A549 (cell line): Measurements from ENCODE around the gene TTC28. TPM values are rescaled to one million over a fixed set of nuclear protein-coding genes. Genes with fewer than 3 reads are reported as not detected.
"Not testable (repeated sequence)": the region's sequence is repeated elsewhere in the genome, so short reads cannot be mapped to it uniquely, and the experiment has no call there.

Source experiments
- ATAC-seq, 2 experiments: fragments of 200-7000 bp in 1 of 2; fragments of >200 bp in 1 of 2; cut with Nextera tagmentation in 1 of 2; cut with Tn5 transposase in 1 of 2; 3 replicates each; pipeline versions ENCODE4 v1.8.0 to v1.9.1; 2018 to 2020; ENCODE audit warnings: mild to moderate bottlenecking in 1 of 2, moderate library complexity in 1 of 2
- CTCF ChIA-PET: fragments of 300-600 bp; sonication (Branson Sonifier 250); formaldehyde crosslinking; extraction: SDS; loops from one replicate; lab custom pipeline; 2021; ENCODE audit warnings: antibody characterized with exemption, inconsistent platforms; lab: Yijun Ruan, JAX
- POLR2A ChIA-PET: fragments of 350-600 bp; formaldehyde crosslinking; extraction: SDS; loops from one replicate; lab custom pipeline; 2021; ENCODE audit warnings: antibody characterized with exemption, inconsistent platforms; lab: Yijun Ruan, JAX
- DNase-seq, 2 experiments: peaks; one replicate each; pipeline versions ENCODE4 v3.0.0 to v3.0.0-alpha.2; 2011 to 2016; ENCODE audit warnings: low read depth in 1 of 2, low spot score in 1 of 2
- FAIRE-seq: peaks from 2 replicates; lab custom pipeline; 2011; peaks lifted over from hg19 to GRCh38; lab: Jason Lieb, UNC
- H3K27ac ChIP-seq, 2 experiments: fragments of >200 bp; sonication (Bioruptor Twin); formaldehyde crosslinking; 3 replicates each; pipeline ENCODE4 v1.5.1; 2016 to 2017
- H3K4me1 ChIP-seq: fragments of >200 bp; sonication (Bioruptor Twin); formaldehyde crosslinking; 3 replicates; pipeline ENCODE4 v1.6.1; 2016
- H3K4me2 ChIP-seq: fragments of >200 bp; sonication (Bioruptor Twin); formaldehyde crosslinking; 3 replicates; pipeline ENCODE4 v1.6.1; 2016
- H3K4me3 ChIP-seq: fragments of >200 bp; sonication (Bioruptor Twin); formaldehyde crosslinking; 3 replicates; pipeline ENCODE4 v1.5.1; 2016
- H3K9me3 ChIP-seq: fragments of >200 bp; sonication (Bioruptor Twin); formaldehyde crosslinking; 3 replicates; pipeline ENCODE4 v1.6.1; 2016
- BHLHE40 ChIP-seq: IDR thresholded peaks from 2 replicates; pipeline ENCODE4 v1.6.1; 2012; ENCODE audit warnings: low read depth, low read length, inconsistent platforms
- CBX8 ChIP-seq: fragments of 200-600 bp; sonication (generic); IDR thresholded peaks from 2 replicates; pipeline ENCODE4 v1.6.1; 2016
- CHD2 ChIP-seq: fragments of 150-350 bp; IDR thresholded peaks from 2 replicates; pipeline ENCODE4 v1.6.1; 2014; ENCODE audit warnings: low read length; ENCODE audit not compliant: partially characterized antibody
- EHMT2 ChIP-seq: fragments of 200-600 bp; sonication (generic); IDR thresholded peaks from 2 replicates; pipeline ENCODE4 v1.6.1; 2016; ENCODE audit warnings: antibody characterized with exemption, low read depth, mild to moderate bottlenecking, moderate library complexity
- GATA3 ChIP-seq: IDR thresholded peaks from 2 replicates; pipeline ENCODE4 v1.6.1; 2012; ENCODE audit warnings: borderline replicate concordance
- HOXA7 ChIP-seq: fragments of 250-450 bp; sonication (Bioruptor Pico); IDR thresholded peaks from 2 replicates; pipeline ENCODE4 v1.5.0; 2020; ENCODE audit warnings: mild to moderate bottlenecking, moderate library complexity
- HOXB5 ChIP-seq: fragments of 250-450 bp; sonication (Bioruptor Pico); IDR thresholded peaks from 2 replicates; pipeline ENCODE4 v1.5.0; 2020; ENCODE audit warnings: mild to moderate bottlenecking, moderate library complexity
- JUNB ChIP-seq: fragments of >200 bp; sonication (Bioruptor Twin); formaldehyde crosslinking; IDR thresholded peaks from 2 replicates; pipeline ENCODE4 v1.6.1; 2016
- KDM5A ChIP-seq: fragments of 200-600 bp; sonication (generic); IDR thresholded peaks from 2 replicates; pipeline ENCODE4 v1.6.1; 2016; ENCODE audit warnings: antibody characterized with exemption, mild to moderate bottlenecking
- MYC ChIP-seq: IDR thresholded peaks from 2 replicates; pipeline ENCODE4 v1.6.1; 2012; ENCODE audit warnings: mild to moderate bottlenecking, inconsistent platforms, low read length, improper control_type of control experiment, borderline replicate concordance
- NFE2L2 ChIP-seq: fragments of 150-350 bp; conservative IDR thresholded peaks from 2 replicates; pipeline ENCODE4 v1.6.1; 2014; ENCODE audit warnings: low read length
- NPAS2 ChIP-seq: fragments of 250-450 bp; sonication (Bioruptor Pico); IDR thresholded peaks from 2 replicates; pipeline ENCODE4 v1.8.0; 2022; ENCODE audit warnings: mild to moderate bottlenecking, moderate library complexity, borderline replicate concordance
- NR3C1 ChIP-seq: fragments of >200 bp; sonication (Bioruptor Twin); formaldehyde crosslinking; IDR thresholded peaks from 3 replicates; pipeline ENCODE4 v1.6.1; 2017
- PBX3 ChIP-seq: IDR thresholded peaks from 2 replicates; pipeline ENCODE4 v1.6.1; 2012
- RARB ChIP-seq: fragments of 250-450 bp; sonication (Bioruptor Pico); IDR thresholded peaks from 2 replicates; pipeline ENCODE4 v1.8.0; 2021; ENCODE audit warnings: mild to moderate bottlenecking, moderate library complexity
- REST ChIP-seq: fragments of 200-600 bp; sonication (generic); IDR thresholded peaks from 2 replicates; pipeline ENCODE4 v1.6.1; 2016; ENCODE audit warnings: antibody characterized with exemption, mild to moderate bottlenecking, moderate library complexity
- SMC3 ChIP-seq: fragments of >200 bp; sonication (Bioruptor Twin); formaldehyde crosslinking; IDR thresholded peaks from 3 replicates; pipeline ENCODE4 v1.6.1; 2018; ENCODE audit warnings: inconsistent platforms
- TP53 ChIP-seq: fragments of 250-450 bp; sonication (Bioruptor Pico); IDR thresholded peaks from 2 replicates; pipeline ENCODE4 v1.5.0; 2021; ENCODE audit warnings: mild to moderate bottlenecking, moderate library complexity
- ZC3H11A ChIP-seq: fragments of 450-650 bp; IDR thresholded peaks from 2 replicates; pipeline ENCODE4 v1.6.1; 2014; ENCODE audit warnings: antibody characterized with exemption, mild to moderate bottlenecking
- ZNF302 ChIP-seq: fragments of 250-450 bp; sonication (Bioruptor Pico); IDR thresholded peaks from 2 replicates; pipeline ENCODE4 v1.9.0; 2021; ENCODE audit warnings: inconsistent platforms, mild to moderate bottlenecking, moderate library complexity
- ZSCAN20 ChIP-seq: fragments of 250-450 bp; sonication (Bioruptor Pico); IDR thresholded peaks from 2 replicates; pipeline ENCODE4 v1.8.0; 2022; ENCODE audit warnings: mild to moderate bottlenecking, moderate library complexity
- WGBS: methylation state at CpG from one replicate; pipeline ENCODE4 v1.1.6; 2017; ENCODE audit errors: missing lambda C conversion rate; 5-methylcytosine and 5-hydroxymethylcytosine counted together
- polyA plus RNA-seq, 4 experiments: library from polyadenylated mRNA; depleted of rRNA in 3 of 4; stranded (reverse); fragments of >200 nt; fragmentation: RNase III in 1 of 4; extraction: RNeasy Plus Mini Kit Qiagen cat#74134 plus additional on column Dnase treatment in 1 of 4; gene quantifications; 2 replicates in 3 of 4; 3 replicates in 1 of 4; pipeline ENCODE4 v1.2.3, GENCODE V29; 2011 to 2017

Gene TTC28
- polyA plus RNA-seq, 2 of the 4 experiments (the other 2 are of a cell fraction), result 2.6 to 3.8 TPM

GRCh38 chr22:28366856-28367255 is 312.8 kb downstream of the TTC28 start:
- Histone ChIP-seq H3K9me3 (peaks cover 12% of the 10 kb centered on the region; the same call in 1 of the 3 replicates), H3K4me3 (no peak overlapping the region), H3K27ac (no peak overlapping the region), H3K4me1 (no peaks in the 10 kb centered on the region), H3K4me2 (no peak overlapping the region)
- FAIRE-seq, result no peak
- CTCF ChIA-PET, result no interaction called here
- POLR2A ChIA-PET, result no interaction called here
- no peak for ATAC-seq
- DNase-seq, result no peak
- 62% methylated on average over 1 of the region's 1 CpG for WGBS
- TF ChIP-seq GATA3, result no peak
- no peak for TF ChIP-seq MYC
- TF ChIP-seq HOXA7 (CRISPR knock-in tag), result no peak
- no peak for TF ChIP-seq ZC3H11A
- TF ChIP-seq JUNB, result no peak
- TF ChIP-seq REST, result no peak
- TF ChIP-seq NR3C1, result no peak
- no peak for TF ChIP-seq KDM5A
- no peak for TF ChIP-seq ZNF302 (CRISPR knock-in tag)
- TF ChIP-seq BHLHE40, result no peak
- no peak for TF ChIP-seq NPAS2 (CRISPR knock-in tag)
- no peak for TF ChIP-seq NFE2L2
- no peak for TF ChIP-seq CHD2
- TF ChIP-seq EHMT2, result no peak
- TF ChIP-seq TP53 (CRISPR knock-in tag), result no peak
- TF ChIP-seq HOXB5, result no peak
- no peak for TF ChIP-seq SMC3
- no peak for TF ChIP-seq CBX8
- TF ChIP-seq ZSCAN20, result no peak
- TF ChIP-seq PBX3, result no peak

GRCh38 chr22:28365371-28365770 is 314.3 kb downstream of the TTC28 start:
- 35% methylated on average over 1 of the region's 1 CpG for WGBS
- DNase-seq (no peak), ATAC-seq (no peak), FAIRE-seq (no peak)
- H3K4me1 ChIP-seq, result no peaks in the 10 kb centered on the region
- no peak overlapping the region for H3K4me3 ChIP-seq
- no peak overlapping the region for H3K4me2 ChIP-seq
- no peak overlapping the region for H3K27ac ChIP-seq
- no peak for TF ChIP-seq JUNB
- no peak for TF ChIP-seq ZC3H11A
- no peak for TF ChIP-seq RARB (CRISPR knock-in tag)
- ChIA-PET POLR2A (no interaction called here), CTCF (no interaction called here)
- peaks cover 12% of the 10 kb centered on the region; the same call in 1 of the 3 replicates for H3K9me3 ChIP-seq

- H3K27ac ChIP-seq, CTCF ChIA-PET, DNase-seq, POLR2A ChIA-PET, H3K4me1 ChIP-seq, FAIRE-seq, H3K4me2 ChIP-seq, H3K4me3 ChIP-seq, ATAC-seq: not testable (repeated sequence)
- H3K9me3 ChIP-seq, result peaks cover 12% of the 10 kb centered on the region; the same call in 1 of the 3 replicates
- WGBS, result 70% methylated on average over 3 of the region's 3 CpGs
These were observed 315.5 kb downstream of the TTC28 start for GRCh38 chr22:28364105-28364504.
